Activated CD8-positive, alpha-beta memory T cell treated with anti-CD3 and anti-CD28 coated beads for 1 hour (primary cell): Measurements from ENCODE around the gene KIAA1755.
"Not testable (repeated sequence)": the region's sequence is repeated elsewhere in the genome, so short reads cannot be mapped to it uniquely, and the experiment has no call there.

Experiments
- DNase-seq, 2 donors: peaks; one replicate each; pipeline ENCODE4 v3.0.0-alpha.2; 2020; ENCODE audit warnings: low read depth in 1 of 2; ENCODE audit errors: extremely low read depth in 1 of 2

KIAA1755 gene

GRCh38 chr20:38290829-38291814, 30.6 kb upstream of the KIAA1755 start:
- no peak for DNase-seq

- no peak for DNase-seq
Observed at GRCh38 chr20:38286586-38287531, 26.3 kb upstream of the KIAA1755 start.

- no peak for DNase-seq
Observed at GRCh38 chr20:38284893-38285444, 24.4 kb upstream of the KIAA1755 start.

- DNase-seq, result not testable (repeated sequence)
Observed at GRCh38 chr20:38284066-38284650, 23.6 kb upstream of the KIAA1755 start.

GRCh38 chr20:38283236-38283635, 22.7 kb upstream of the KIAA1755 start:
- no peak for DNase-seq

GRCh38 chr20:38281176-38281915, 20.8 kb upstream of the KIAA1755 start:
- not testable (repeated sequence) for DNase-seq

DNA sequence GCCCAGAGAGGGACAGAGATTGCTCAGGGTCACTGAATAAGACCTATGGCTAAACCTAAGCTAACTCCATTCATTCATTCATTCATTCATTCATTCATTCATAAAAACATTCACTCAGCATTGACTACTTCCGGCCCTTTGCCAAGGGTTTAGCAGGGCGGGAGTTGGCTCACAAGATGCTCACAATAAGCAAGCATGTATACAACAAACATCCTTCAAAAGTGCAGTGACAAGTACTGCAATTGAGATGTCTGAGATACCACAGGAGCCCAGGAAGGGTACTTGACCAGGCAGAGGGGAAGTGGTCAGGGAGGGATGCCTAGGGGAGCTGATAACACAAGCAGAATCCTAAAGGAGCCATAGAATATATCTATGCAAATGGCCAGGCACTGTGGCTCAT, 18.2 kb upstream of the KIAA1755 start:
- DNase-seq, result no peak

DNA sequence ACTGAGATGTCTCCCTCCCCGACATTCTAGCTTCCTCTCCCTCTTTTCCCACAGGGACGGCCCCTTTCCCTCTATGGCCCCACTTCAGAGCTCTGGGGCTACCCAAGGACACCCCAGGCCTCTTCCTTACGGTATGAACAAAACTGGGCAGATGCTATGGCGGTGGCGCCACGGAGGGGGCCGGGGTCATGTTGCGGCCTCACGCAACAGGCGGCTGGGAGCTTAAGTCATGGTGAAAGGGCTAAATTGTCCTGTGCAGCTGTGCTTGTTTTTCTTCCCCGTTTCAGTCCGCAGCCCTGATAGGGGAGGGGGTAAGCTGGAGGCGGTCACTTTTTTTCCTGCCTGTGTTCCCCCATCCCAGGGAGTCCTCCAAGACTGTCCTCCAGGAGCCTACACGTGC, 17.6 kb upstream of the KIAA1755 start:
- DNase-seq, result no peak

DNA sequence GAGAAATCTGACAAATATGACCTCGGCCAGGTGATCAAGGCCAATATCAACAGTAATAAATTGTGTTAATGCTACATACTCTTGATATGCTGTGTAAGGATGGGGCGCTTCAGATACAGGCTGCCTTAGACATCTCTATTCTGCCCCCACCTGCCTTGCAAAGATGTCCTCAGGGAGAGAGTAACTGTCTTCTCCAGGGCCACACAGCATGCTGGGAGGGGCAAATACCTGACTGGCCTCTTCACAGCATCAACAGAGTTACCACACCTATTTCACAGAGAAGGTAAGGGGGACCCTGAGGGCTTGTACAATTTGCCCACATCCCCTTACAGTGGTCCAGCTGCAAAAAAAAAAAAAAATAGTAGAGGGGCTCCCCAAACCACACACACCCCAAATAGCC, 17.2 kb upstream of the KIAA1755 start:
- no peak for DNase-seq

DNA sequence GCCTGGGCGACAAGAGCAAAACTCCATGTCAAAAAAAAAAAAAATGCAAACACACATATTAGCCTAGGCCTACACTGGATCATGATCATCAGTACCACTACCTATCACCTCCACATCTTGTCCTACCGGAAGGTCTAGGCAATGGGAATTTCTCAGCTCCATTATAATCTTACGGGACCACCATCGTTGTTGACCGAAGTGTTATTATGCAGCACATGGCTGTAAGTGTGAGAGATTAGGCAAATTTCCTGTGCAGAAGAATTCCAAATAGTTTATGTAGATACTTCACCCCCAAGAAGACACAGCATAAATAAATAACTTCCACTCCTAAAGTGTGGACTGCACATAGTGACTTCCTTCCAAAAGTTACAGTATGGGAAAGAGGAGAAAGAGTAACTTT, 16.8 kb upstream of the KIAA1755 start:
- DNase-seq, result no peak

- DNase-seq, result no peak
Observed at GRCh38 chr20:38275815-38276550, 15.4 kb upstream of the KIAA1755 start.

DNA sequence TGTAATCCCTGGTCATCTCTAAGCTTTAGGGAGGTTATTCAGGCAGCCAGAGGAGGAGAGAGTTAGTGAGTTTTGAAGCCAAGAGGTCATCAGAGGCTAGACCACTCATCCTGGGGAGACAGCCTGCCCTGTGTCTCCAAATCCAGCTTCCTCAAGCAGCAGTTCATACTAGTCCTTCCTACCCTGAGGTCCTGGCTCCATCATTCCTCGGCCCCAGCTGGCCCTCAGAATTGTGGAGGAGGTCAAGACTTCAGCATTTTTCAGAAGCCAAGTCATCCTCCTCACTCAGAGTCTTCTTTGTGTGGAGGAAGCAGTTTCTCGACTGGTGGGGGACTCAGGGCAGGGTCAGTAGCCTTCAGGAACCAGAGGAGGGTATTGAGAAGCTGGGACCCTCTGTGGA, 12.4 kb upstream of the KIAA1755 start:
- no peak for DNase-seq

DNA sequence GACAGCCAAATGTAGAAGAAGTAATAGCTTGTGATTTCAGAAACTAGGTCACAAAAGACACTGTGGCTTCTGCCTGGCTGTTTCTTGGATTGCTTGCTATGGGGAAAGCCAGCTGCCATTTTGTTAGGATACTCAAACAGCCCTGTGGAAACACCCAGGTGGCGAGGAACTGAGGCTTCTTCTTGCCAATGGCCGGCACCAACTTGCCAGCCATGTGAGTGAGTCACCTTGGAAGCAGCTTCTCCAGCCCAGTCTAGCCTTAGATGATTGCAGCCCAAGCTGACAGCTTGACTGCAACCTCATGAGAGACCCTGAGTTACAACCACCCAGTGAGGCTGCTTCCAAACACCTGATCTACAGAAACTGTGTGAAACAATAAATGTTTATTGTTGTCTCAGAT, 11.9 kb upstream of the KIAA1755 start:
- DNase-seq, result no peak

DNA sequence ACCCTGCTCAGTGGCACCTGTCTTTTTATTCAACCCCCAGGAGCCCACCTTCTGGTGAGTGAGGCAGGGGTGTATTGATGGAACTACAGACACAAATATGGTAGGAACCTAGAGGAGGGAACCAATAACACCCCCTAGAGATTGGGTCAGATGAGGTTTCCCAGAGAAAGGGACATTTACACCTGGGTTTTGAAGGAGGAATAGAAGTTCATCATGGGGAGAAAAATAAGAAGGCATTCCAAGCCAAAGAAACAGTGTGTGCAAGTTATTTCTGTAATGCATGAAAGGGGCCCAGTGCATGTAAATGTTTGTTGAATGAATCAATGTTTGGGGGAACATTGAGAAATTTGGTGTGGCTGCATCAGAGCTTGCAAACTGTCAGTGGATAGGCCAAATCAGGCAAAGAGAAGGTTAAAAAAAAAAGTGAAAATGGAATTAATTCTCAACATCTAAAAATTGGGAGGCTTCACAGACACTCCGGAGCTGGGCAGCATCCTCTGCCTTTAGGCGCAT, 11.1 kb upstream of the KIAA1755 start:
- DNase-seq, result no peak

DNA sequence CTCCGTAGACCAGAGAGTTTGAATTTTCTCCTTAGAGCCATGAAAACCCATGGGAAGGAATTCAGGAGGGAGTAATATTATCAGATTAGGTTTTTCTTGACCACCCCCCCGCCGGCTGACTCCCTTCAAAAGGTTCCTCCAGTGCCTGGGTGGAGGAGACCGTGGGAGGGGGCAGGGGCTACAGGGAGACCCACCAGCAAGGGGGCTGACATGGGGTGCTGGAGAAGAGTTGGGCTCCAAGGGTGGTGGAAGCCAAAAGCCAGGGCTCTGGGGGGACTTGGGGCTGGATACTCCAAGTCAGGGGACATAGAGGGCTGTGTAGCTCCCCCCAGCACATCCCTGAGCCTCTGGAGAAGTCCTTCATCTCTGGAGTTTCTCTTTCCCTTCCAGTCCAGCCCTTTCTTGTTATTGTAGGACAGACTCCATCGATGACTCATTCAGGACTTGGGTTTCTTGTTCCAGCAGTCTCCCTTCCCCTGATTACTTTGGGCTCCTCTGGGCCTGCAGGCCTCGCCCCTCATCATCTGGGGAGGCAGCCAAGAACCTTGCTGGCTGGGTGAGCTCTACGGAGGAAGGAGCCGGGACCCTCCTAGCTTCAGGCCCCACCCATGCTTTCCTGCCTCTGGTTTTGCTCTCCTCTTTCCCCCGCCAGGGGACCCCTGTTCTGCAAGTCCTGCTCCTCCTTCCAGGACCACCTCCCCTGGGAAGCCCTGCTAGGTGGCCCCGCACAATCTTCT, 10.5 kb upstream of the KIAA1755 start:
- DNase-seq, result no peak

GRCh38 chr20:38269715-38270114, 9.2 kb upstream of the KIAA1755 start:
- DNase-seq, result no peak

DNA sequence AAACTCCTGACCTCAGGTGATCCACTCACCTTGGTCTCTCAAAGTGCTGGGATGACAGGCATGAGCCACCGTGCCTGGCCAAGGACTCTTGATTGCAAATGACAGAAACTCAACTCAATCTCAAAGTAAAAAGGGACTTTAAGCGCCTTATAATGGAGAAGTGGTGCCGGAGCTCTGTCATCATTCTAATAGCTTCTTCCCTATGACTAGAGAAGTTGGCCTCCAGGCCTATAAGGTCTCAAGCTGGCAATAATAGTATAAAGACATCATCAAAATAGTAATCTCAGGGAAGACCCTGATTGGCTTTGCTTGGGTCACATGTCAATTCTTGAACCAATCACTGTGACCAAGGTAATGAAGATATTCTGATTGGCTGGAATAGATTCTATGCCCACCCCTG, 8.5 kb upstream of the KIAA1755 start:
- DNase-seq, result no peak

GRCh38 chr20:38267901-38268514, 7.5 kb upstream of the KIAA1755 start:
- DNase-seq, result no peak
